ENCODE data around the gene NGF.
A peak's percentile ranks its signal among the peaks of the same experiment; 100 is the strongest.
"Not testable (repeated sequence)": the region's sequence is repeated elsewhere in the genome, so short reads cannot be mapped to it uniquely, and the experiment has no call there.

Gene NGF

DNA sequence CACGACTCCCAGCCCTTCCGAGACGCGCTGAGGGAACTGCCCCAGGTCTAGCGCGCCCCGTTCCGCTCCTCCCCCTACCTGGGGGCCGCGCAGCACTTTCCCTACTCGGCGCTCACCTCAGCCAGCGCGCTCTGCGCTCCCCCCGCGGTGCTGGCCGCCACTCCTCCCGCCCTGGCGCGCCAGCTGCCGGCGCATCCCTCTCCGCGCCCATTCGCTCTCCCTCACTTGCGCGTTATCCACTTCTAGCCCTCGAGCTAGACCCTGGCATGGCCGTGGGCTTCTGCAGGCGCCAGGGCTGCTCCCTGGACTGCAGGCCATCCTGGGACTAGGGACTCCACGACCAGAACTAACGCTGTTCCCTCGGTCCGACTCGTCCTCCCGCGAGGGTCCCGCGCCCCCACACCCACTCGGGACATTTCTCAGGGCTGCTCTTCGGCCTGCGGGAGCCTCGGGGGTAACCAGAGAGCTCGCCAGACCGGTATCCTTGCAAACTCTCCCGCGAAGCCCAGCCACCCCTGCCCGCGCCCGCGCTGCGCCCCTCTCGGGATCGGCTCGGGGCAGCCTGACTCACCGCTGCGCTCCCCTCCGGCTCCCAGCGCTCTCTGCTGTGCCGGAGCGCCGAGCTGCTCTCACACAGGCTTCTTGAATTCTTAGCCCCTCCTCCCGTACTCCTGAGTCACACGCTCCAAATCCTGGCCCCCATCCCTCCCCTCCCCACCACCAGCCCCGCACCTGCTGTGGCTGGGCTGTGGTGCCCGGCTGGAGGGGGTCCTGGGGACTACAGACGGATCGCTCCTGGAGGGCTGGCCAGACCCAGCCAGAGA, at the start of gene NGF:
NGF (minus strand) TSS at position 617 of the 824 bp plus-strand sequence. CDS start 51,454 bp downstream, outside the sequence.
- peak; percentile 13 for DNase-seq

- not testable (repeated sequence) for DNase-seq
Observed at GRCh38 chr1:115383455-115383854, 45.4 kb upstream of the NGF start.

DNA sequence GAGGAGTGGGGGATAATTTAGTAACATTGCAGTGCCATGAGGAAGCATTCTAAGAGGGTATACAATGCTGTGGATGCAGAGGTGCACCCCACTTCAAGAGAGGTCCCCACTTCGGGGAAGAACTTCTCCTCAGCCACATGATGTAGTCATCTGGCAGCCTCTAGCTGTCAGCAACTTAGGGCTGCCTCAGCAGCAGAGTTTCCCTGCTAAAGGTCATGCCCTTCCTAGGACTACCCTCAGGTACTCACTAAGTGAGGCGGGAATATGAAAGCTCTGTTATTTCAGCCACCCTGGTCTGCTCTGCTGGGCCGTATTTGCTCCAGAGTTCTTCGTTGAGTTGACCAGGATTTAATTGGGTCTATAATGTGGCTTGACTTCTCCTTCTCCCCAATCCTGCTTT, 41.9 kb upstream of the NGF start:
- DNase-seq: no peak

DNA sequence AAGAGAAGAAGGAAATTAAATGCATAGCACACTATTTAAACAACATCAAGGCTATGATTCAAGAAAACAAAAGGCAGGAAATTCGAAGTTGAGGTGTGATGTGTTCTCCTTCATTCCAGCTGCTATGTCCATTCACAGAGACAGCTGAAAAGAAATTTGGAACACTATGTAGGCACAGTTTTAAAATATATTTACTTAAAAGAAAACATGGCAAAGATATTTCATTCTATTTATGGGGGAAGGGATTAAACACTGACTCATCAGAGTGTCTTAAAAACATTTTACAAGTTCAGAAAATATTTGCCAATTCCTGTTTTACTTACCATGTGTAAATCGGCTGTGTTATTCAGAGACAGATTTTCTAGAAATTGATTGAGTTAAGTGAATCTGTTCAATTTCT, 39.4 kb upstream of the NGF start:
- no peak for DNase-seq

DNA sequence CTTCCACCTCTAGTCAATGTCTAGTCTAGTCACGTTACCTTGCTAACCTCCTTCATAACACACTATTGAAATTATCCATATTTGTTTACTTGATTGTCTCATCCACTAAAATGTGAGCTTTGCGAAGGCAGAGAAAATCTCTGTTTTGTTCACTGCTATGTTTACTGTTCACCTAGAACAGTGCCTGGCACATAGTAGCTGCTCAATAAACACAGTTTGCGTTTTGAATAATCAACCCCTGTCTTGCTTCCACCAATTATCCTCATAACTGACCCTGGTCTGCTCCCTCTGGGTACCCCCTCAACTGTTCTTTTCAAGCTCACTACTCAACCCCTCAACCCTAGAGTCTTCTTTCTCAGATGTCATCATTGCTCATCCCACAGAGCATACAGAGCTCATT, 36.5 kb upstream of the NGF start:
- no peak for DNase-seq

GRCh38 chr1:115373305-115373704, 35.3 kb upstream of the NGF start:
- no peak for DNase-seq

GRCh38 chr1:115365738-115366137, 27.7 kb upstream of the NGF start:
- DNase-seq: no peak

GRCh38 chr1:115364780-115365155, 26.7 kb upstream of the NGF start:
- DNase-seq: no peak

DNA sequence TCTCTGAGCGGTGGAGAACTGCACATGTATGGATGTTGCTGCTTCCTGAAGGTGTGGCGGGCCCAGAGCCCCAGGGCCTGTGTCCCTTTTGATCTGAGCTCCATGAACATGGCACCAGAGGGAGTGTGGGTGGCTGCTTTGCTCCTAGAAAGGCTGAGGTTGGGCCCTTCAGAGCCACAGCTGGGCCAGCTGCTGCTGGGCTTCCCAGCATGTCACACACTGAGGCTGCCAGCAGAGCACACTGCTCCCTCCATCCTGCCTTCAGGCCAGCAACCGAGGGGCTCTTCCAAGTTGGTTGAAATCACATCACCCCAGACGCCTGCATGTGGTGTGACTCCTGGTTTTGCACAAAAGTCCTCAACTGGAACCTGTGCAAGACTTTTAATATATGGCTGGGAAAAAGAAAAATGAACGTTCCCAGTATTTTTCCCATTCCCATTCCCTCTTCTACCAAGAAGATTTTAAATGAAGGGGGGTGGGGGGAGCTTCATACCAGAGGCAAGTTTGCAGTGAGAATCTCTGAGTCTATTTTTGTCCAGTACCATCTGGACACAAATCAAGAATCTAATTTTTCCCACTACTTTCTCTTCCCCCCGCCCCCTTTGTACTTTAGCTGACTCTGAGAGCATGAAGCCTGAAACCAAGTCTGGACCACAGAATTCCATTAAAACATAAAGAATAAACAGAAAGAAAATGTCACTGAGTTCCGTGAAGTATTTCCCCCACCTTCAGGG, 26.2 kb upstream of the NGF start:
- DNase-seq: no peak

- DNase-seq: no peak
Observed at GRCh38 chr1:115363171-115363570, 25.1 kb upstream of the NGF start.

- not testable (repeated sequence) for DNase-seq
Observed at GRCh38 chr1:115360505-115361129, 22.6 kb upstream of the NGF start.

DNA sequence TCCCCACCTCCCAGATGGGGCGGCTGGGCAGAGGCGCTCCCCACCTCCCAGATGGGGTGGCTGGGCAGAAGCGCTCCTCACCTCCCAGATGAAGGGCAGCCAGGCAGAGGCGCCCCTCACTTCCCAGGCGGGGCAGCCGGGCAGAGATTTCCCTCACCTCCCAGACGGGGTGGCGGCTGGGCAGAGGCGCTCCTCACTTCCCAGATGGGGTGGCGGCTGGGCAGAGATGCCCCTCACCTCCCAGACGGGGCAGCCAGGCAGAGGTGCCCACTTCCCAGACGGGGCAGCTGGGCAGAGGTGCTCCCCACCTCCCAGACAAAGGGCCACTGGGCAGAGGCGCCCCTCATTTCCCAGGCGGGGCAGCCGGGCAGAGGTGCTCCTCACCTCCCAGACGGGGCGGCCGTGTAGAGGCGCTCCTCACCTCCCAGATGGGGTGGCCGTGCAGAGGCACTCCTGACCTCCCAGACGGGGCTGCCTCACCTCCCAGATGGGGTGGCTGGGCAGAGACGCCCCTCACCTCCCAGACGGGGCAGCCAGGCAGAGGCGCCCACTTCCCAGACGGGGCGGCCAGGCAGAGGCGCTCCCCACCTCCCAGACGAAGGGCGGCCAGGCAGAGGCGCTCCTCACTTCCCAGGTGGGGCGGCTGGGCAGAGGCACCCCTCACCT, 21.9 kb upstream of the NGF start:
- not testable (repeated sequence) for DNase-seq

DNA sequence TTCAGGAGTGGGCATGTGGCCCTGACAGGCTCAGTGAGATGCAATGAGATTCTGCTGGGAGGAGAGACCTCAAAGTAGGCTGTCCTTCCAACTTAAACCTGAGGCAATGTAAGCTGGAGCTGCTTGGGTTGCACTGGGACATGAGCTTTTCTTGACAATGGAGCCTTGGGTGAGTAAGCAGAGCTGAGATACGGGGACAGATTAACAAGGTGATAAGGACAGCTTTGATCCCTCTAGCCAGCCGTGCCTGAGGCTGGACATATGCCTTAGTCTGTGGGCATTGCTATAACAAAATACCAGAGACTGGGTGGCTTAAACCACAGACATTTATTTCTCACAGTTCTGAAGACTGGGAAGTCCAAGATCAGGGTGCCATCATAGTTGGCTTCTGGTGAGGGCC, 18.3 kb upstream of the NGF start:
- no peak for DNase-seq

DNA sequence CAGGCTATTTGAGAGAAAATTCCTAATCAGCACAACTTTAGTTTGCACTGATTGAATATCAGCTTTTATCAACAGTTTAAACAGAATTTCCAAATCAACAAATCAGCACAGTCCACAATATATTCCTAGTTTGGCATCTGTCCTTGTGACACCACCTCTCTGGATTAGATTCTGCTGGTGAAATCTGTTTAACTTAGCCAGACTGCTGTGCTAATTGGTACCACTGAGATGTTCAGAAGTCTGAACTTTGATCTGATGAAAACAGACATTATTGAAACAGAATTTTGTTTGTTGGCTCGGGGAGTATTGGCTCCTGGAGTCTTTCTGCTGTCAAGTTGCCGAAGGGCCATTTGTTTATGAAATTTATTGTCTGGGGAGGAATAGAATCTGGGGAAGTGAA, 17.0 kb upstream of the NGF start:
- no peak for DNase-seq

- no peak for DNase-seq
Observed at GRCh38 chr1:115351143-115351542, 13.1 kb upstream of the NGF start.

DNA sequence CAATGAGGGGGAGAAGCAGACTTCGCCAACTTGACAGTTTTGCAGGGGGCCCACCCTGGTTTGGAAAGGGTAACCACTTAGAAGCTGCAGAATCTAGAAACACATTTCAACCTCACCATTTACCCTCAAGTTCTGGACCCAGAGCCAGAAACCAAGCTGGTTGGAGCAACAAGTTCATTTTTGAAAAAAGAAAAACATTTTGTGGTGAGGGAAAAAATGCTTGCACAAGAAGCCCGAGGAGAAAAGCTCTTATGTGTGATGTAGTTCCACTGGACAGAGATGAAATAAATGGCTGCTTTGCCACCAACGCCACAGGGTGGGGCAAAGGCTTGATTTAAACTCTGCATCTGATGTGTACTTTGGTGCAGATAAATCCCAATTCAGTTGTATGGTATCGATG, 10.6 kb upstream of the NGF start:
- no peak for DNase-seq

- no peak for DNase-seq
Observed at GRCh38 chr1:115347282-115347681, 9.2 kb upstream of the NGF start.

GRCh38 chr1:115343200-115343737, 5.2 kb upstream of the NGF start:
- DNase-seq: no peak

GRCh38 chr1:115341948-115342347, 3.9 kb upstream of the NGF start:
- no peak for DNase-seq

DNA sequence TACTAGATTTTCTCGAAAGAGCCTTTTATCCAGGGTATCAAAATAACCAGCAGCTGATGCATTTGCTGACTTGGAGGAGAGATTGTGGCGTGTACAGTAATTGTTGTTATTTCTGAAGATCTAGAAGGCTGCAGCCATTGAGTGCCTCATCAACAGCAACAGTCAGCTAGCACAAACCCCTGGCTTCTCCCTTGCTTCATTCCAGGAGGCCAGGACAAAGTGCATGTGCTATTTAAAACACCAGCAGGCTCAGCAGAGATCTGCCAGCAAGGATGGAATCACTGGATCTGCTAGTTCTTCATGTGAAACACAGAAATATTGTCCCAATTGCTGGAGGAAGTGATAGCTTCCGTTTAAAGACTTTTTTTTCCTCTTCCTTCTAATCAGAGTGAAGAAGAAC, 2.8 kb upstream of the NGF start:
- DNase-seq: no peak

DNA sequence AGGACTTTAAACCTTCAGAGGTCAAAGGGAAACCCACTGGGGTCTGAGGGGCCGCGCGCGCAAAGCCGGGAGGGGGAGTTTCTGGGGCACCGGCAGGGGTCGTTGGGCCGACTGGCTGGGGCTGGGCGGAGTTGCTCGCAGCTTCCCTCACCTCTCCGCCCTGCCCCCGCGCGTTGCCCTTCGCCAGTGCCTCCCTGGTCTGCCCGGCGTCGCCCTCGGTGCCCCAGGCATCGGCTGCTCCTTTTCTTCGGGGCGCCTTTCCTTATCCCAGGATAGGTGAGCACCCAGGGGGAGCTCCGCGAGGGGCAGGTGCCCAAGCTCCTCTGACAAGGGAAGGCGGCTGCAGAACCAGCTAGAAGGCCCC, 390 bp upstream of the NGF start:
- no peak for DNase-seq

GRCh38 chr1:115337276-115337632, 795 bp downstream of the NGF start:
- no peak for DNase-seq

GRCh38 chr1:115336741-115337140, 1.3 kb downstream of the NGF start:
- DNase-seq: no peak

Data from DMS79 (cell line).